Endothelial cell of umbilical vein (primary cell): Measurements from ENCODE around the gene USP34. TPM values are rescaled to one million over a fixed set of nuclear protein-coding genes. Genes with fewer than 3 reads are reported as not detected.

Experiments
- BruUV-seq: library from RNA; stranded (reverse); fragments of 400-500 nt; replicated peaks from 2 replicates; lab custom pipeline; 2021; lab: Mats Ljungman, UMichigan
- CTCF ChIA-PET: fragments of 300-600, 350-600 bp; sonication (Branson Sonifier 250); formaldehyde crosslinking; loops from one replicate; lab custom pipeline; 2021; ENCODE audit warnings: antibody characterized with exemption, inconsistent platforms; lab: Charles Lee
- POLR2A ChIA-PET: fragments of 300-600, 350-600 bp; sonication (Branson Sonifier 250); formaldehyde crosslinking; loops from one replicate; lab custom pipeline; 2021; ENCODE audit warnings: antibody characterized with exemption, inconsistent platforms; lab: Charles Lee
- DNase-seq: peaks from one replicate; pipeline ENCODE4 v3.0.0-alpha.2; 2011; ENCODE audit warnings: low read depth, low spot score
- FAIRE-seq: peaks from 2 replicates; lab custom pipeline; 2011; peaks lifted over from hg19 to GRCh38; lab: Jason Lieb, UNC
- H2AFZ ChIP-seq: 2 replicates; pipeline ENCODE4 v1.6.0; 2012; ENCODE audit warnings: low read depth, low read length, control low read depth, inconsistent platforms
- H3K27ac ChIP-seq: 2 replicates; pipeline ENCODE4 v1.5.1; 2011; ENCODE audit warnings: low read depth, mild to moderate bottlenecking, control low read depth, low read length, moderate library complexity; ENCODE audit not compliant: insufficient read depth
- H3K27me3 ChIP-seq, 2 experiments: 2 replicates each; pipeline versions ENCODE4 v1.6.0 to v1.6.1; 2011; ENCODE audit warnings: low read length in 2 of 2, mixed read lengths in 1 of 2; ENCODE audit not compliant: control insufficient read depth in 2 of 2, insufficient read depth in 2 of 2
- H3K36me3 ChIP-seq, 2 experiments: 2 replicates in 1 of 2; 3 replicates in 1 of 2; pipeline ENCODE4 v1.5.1; 2011; ENCODE audit warnings: low read length in 2 of 2, mild to moderate bottlenecking in 1 of 2, moderate library complexity in 1 of 2; ENCODE audit not compliant: control insufficient read depth in 2 of 2, insufficient read depth in 2 of 2; ENCODE audit errors: extremely low read depth in 1 of 2
- H3K4me1 ChIP-seq: 3 replicates; pipeline ENCODE4 v1.5.1; 2011; ENCODE audit warnings: mild to moderate bottlenecking, low read length; ENCODE audit not compliant: control insufficient read depth, insufficient read depth; ENCODE audit errors: extremely low read depth
- H3K4me2 ChIP-seq: 2 replicates; pipeline ENCODE4 v1.6.1; 2011; ENCODE audit warnings: low read length, control low read depth, mixed read lengths; ENCODE audit not compliant: insufficient read depth
- H3K4me3 ChIP-seq, 3 experiments: fragments of 200-600 bp in 1 of 3; sonication (generic), shearing (Covaris generic) in 1 of 3; replicated peaks in 1 of 3; 2 replicates each; pipeline ENCODE4 v1.5.1; 2011 to 2016; ENCODE audit warnings: control low read depth in 3 of 3, low read length in 3 of 3, mild to moderate bottlenecking in 2 of 3, inconsistent platforms in 1 of 3, low read depth in 1 of 3, moderate library complexity in 1 of 3; ENCODE audit not compliant: insufficient read depth in 1 of 3
- H3K79me2 ChIP-seq: 2 replicates; pipeline ENCODE4 v1.6.0; 2012; ENCODE audit warnings: low read length, inconsistent platforms; ENCODE audit not compliant: control insufficient read depth, insufficient read depth
- H3K9ac ChIP-seq: replicated peaks from 2 replicates; pipeline ENCODE3; 2011; ENCODE audit warnings: low read length, control low read depth; ENCODE audit not compliant: insufficient read depth; ENCODE audit errors: extremely low read depth
- H3K9me1 ChIP-seq: replicated peaks from 3 replicates; pipeline ENCODE4 v1.6.0; 2011; ENCODE audit warnings: mild to moderate bottlenecking, low read length; ENCODE audit not compliant: control insufficient read depth, insufficient read depth; ENCODE audit errors: extremely low read depth
- H3K9me3 ChIP-seq: replicated peaks from 2 replicates; pipeline ENCODE4 v1.5.1; 2012; ENCODE audit warnings: low read length, inconsistent platforms; ENCODE audit not compliant: control insufficient read depth, insufficient read depth
- H4K20me1 ChIP-seq: replicated peaks from 2 replicates; pipeline ENCODE3; 2011; ENCODE audit warnings: mild to moderate bottlenecking, low read length; ENCODE audit not compliant: control insufficient read depth, insufficient read depth; ENCODE audit errors: extremely low read depth
- CTCF ChIP-seq, 2 donors: IDR thresholded peaks; 1 replicate in 1 of 2; 2 replicates in 1 of 2; pipeline ENCODE4 v1.5.1; 2011; ENCODE audit warnings: low read length in 2 of 2, mild to moderate bottlenecking in 2 of 2, moderate library complexity in 2 of 2, control low read depth in 1 of 2, inconsistent platforms in 1 of 2, low read depth in 1 of 2; ENCODE audit not compliant: insufficient read depth in 1 of 2; ENCODE audit errors: extremely low read depth in 1 of 2
- EZH2 ChIP-seq: IDR thresholded peaks from 2 replicates; pipeline ENCODE4 v1.6.1; 2012; ENCODE audit warnings: borderline replicate concordance, low read depth, mild to moderate bottlenecking, moderate library complexity, low read length, inconsistent platforms; ENCODE audit not compliant: severe bottlenecking
- FOS ChIP-seq: IDR thresholded peaks from 2 replicates; pipeline ENCODE4 v1.6.1; 2011; ENCODE audit warnings: mild to moderate bottlenecking, low read length, moderate library complexity, borderline replicate concordance; ENCODE audit not compliant: insufficient read depth
- GATA2 ChIP-seq: IDR thresholded peaks from 2 replicates; pipeline ENCODE4 v1.7.0; 2011; ENCODE audit warnings: low read depth, mild to moderate bottlenecking, moderate library complexity, mixed read lengths, low read length; ENCODE audit not compliant: insufficient read length, insufficient read depth
- JUN ChIP-seq: IDR thresholded peaks from 2 replicates; pipeline ENCODE4 v1.6.1; 2011; ENCODE audit warnings: borderline replicate concordance, low read depth; ENCODE audit not compliant: insufficient read length, insufficient read depth
- MYC ChIP-seq: IDR thresholded peaks from one replicate; pipeline ENCODE4 v1.6.1; 2011; ENCODE audit warnings: mild to moderate bottlenecking, low read depth, low read length
- POLR2A ChIP-seq: IDR thresholded peaks from 2 replicates; pipeline ENCODE4 v1.6.1; 2012; ENCODE audit warnings: low read depth, mild to moderate bottlenecking, control low read depth, low read length
- POLR2AphosphoS5 ChIP-seq: IDR thresholded peaks from 2 replicates; pipeline ENCODE4 v1.6.1; 2012; ENCODE audit warnings: low read depth, mild to moderate bottlenecking, control low read depth, low read length, moderate library complexity; ENCODE audit not compliant: insufficient read depth
- dilution Hi-C: fragments of 300-500 bp; cut with MboI; formaldehyde crosslinking; loops from one replicate; pipeline ENCODE4 v1.15.0; 2019; ENCODE audit warnings: low sequenced_read_pairs; ENCODE audit not compliant: extremely low pct_ligation_motif_present
- intact Hi-C: fragments of 100-400 bp; cut with micrococcal nuclease; formaldehyde crosslinking; loops from one replicate; pipeline ENCODE4 v1.10.0; 2022
- polyA plus RNA-seq, 4 experiments: library from polyadenylated mRNA; depleted of rRNA in 3 of 4; stranded (reverse) in 3 of 4; unstranded in 1 of 4; fragments of >200 nt; gene quantifications; 2 replicates each; pipeline versions ENCODE4 v1.2.1 to v1.2.3, GENCODE V29; 2011 to 2012; ENCODE audit warnings: missing spikeins in 1 of 4
- total RNA-seq: library from RNA; stranded (reverse); gene quantifications from 2 replicates; pipeline ENCODE4 v1.2.3, GENCODE V29; 2021
- TF ChIP-seq, protein P1 (sequence below): IDR thresholded peaks from 2 replicates; pipeline ENCODE4 v1.6.1; 2011; ENCODE audit not compliant: insufficient read depth, insufficient read length

The USP34 gene
- total and polyA plus RNA-seq, 2 donors (not counting 3 experiments of a cell fraction or from before 2014, with no cell fraction given) = 46.3 to 96.9 TPM

DNA sequence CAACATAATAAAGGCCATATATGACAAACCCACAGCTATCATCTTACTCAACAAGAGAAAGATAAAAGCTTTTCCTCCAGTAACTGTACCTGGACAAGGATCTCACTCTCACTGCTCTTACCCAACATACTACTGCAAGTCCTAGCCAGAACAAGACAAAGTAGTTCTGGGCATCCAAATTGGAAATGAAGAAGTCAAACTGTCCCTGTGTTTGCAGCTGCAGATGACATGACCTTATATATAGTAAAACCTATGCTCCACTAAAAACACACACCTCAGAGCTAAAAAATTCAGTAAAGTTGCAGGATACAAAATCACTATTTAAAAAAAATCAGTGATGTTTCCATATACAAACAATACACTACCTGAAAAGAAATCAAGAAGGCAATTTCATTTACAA is 32.2 kb downstream of the USP34 start:
- TF ChIP-seq CTCF (IDR thresholded peaks at IDR 0.05; ENCODE audit: extremely low read depth in 1 of 2, insufficient read depth in 1 of 2, low read depth in 1 of 2, low read length in 2 of 2) (no peak), GATA2 (no peak), MYC (no peak), EZH2 (no peak), POLR2AphosphoS5 (no peak), FOS (no peak), JUN (no peak), POLR2A (no peak)
- TF ChIP-seq, protein P1, sequence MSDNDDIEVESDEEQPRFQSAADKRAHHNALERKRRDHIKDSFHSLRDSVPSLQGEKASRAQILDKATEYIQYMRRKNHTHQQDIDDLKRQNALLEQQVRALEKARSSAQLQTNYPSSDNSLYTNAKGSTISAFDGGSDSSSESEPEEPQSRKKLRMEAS = no peak
- H3K9me1 ChIP-seq = no peaks in the 10 kb centered on the region
- BruUV-seq = no TSS peak
- intact Hi-C loops (no loop called here), dilution Hi-C loops (no loop called here)
- no peak overlapping the region for H3K4me2 ChIP-seq
- FAIRE-seq = no peak
- peaks cover 93% of the 10 kb centered on the region for H3K79me2 ChIP-seq
- no peak overlapping the region for H3K27ac ChIP-seq
- peaks cover 4% of the 10 kb centered on the region for H4K20me1 ChIP-seq
- H3K36me3 ChIP-seq = no peaks in the 10 kb centered on the region
- no peak overlapping the region for H3K9ac ChIP-seq
- no peaks in the 10 kb centered on the region for H3K4me1 ChIP-seq
- CTCF ChIA-PET = interaction anchor here (1.1 to 1.5 kb wide), 2 partner anchors 13 to 17 kb away, joined by 3 to 6 read pairs; no protein-coding TSS in a partner anchor
- H2AFZ ChIP-seq = no peak overlapping the region
- no peaks in the 10 kb centered on the region for H3K9me3 ChIP-seq
- H3K27me3 ChIP-seq = no peaks in the 10 kb centered on the region
- no peak for DNase-seq
- H3K4me3 ChIP-seq = no peak overlapping the region
- POLR2A ChIA-PET = no interaction called here
